SK-N-SH (cell line): ENCODE results near the gene NME9. TPM values are rescaled to one million over a fixed set of nuclear protein-coding genes. Genes with fewer than 3 reads are reported as not detected.

ENCODE experiments used
- CTCF ChIA-PET: fragments of 300-600, 350-600 bp; formaldehyde crosslinking; extraction: SDS; loops from one replicate; lab custom pipeline; 2021; lab: Yijun Ruan, JAX
- POLR2A ChIA-PET: fragments of 350-600 bp; sonication (Branson Sonifier 250); formaldehyde crosslinking; extraction: SDS; loops from one replicate; lab custom pipeline; 2020; ENCODE audit warnings: antibody characterized with exemption, inconsistent platforms; lab: Yijun Ruan, JAX
- DNase-seq: peaks from one replicate; pipeline ENCODE4 v3.0.0; 2012
- H2AFZ ChIP-seq: fragments of 200-600 bp; sonication (generic); 2 replicates; pipeline ENCODE4 v1.8.1; 2016; ENCODE audit warnings: antibody characterized with exemption, mild to moderate bottlenecking, low read depth
- H3F3A ChIP-seq: fragments of 200-600 bp; sonication (generic); replicated peaks from 2 replicates; pipeline ENCODE3; 2016; ENCODE audit warnings: antibody characterized with exemption, mild to moderate bottlenecking; ENCODE audit not compliant: insufficient read depth
- H3K27ac ChIP-seq, 2 experiments: fragments of 200-500 bp in 1 of 2; fragments of 200-600 bp in 1 of 2; sonication (Bioruptor generic) in 1 of 2; sonication (generic), shearing (Covaris generic) in 1 of 2; 2 replicates each; pipeline versions ENCODE4 v1.5.1 to v1.6.1; 2014 to 2016; ENCODE audit warnings: low read depth in 2 of 2, inconsistent platforms in 1 of 2, low read length in 1 of 2, mild to moderate bottlenecking in 1 of 2, mixed read lengths in 1 of 2
- H3K27me3 ChIP-seq: fragments of 200-600 bp; sonication (generic), shearing (Covaris generic); 2 replicates; pipeline ENCODE4 v1.6.1; 2016; ENCODE audit warnings: mixed run types; ENCODE audit not compliant: insufficient read depth
- H3K36me3 ChIP-seq, 2 experiments: fragments of 200-500 bp in 1 of 2; fragments of 200-600 bp in 1 of 2; sonication (Bioruptor generic) in 1 of 2; sonication (generic) in 1 of 2; replicated peaks in 1 of 2; 2 replicates each; pipeline versions ENCODE3 to v1.5.1; 2014 to 2016; ENCODE audit warnings: low read length in 1 of 2, mild to moderate bottlenecking in 1 of 2; ENCODE audit not compliant: insufficient read depth in 2 of 2, control insufficient read depth in 1 of 2
- H3K4me1 ChIP-seq, 2 experiments: fragments of 200-500 bp in 1 of 2; fragments of 200-600 bp in 1 of 2; sonication (Bioruptor generic) in 1 of 2; sonication (generic), shearing (Covaris generic) in 1 of 2; 2 replicates each; pipeline versions ENCODE4 v1.5.1 to v1.6.1; 2014 to 2016; ENCODE audit warnings: low read depth in 1 of 2, low read length in 1 of 2, mixed run types in 1 of 2; ENCODE audit not compliant: insufficient read depth in 2 of 2, control insufficient read depth in 1 of 2
- H3K4me2 ChIP-seq: fragments of 200-600 bp; sonication (generic), shearing (Covaris generic); 2 replicates; pipeline ENCODE4 v1.6.1; 2017; ENCODE audit warnings: mixed run types
- H3K4me3 ChIP-seq, 2 experiments: fragments of 200-500 bp in 1 of 2; fragments of 200-600 bp in 1 of 2; sonication (Bioruptor generic) in 1 of 2; sonication (generic), shearing (Covaris generic) in 1 of 2; 2 replicates each; pipeline versions ENCODE4 v1.5.1 to v1.8.1; 2014 to 2016; ENCODE audit warnings: low read depth in 2 of 2, inconsistent platforms in 1 of 2, low read length in 1 of 2, mild to moderate bottlenecking in 1 of 2, mixed read lengths in 1 of 2, moderate library complexity in 1 of 2
- H3K79me2 ChIP-seq: fragments of 200-600 bp; sonication (generic); 2 replicates; pipeline ENCODE4 v1.8.1; 2017; ENCODE audit warnings: mild to moderate bottlenecking; ENCODE audit not compliant: insufficient read depth
- H3K9ac ChIP-seq: fragments of 200-600 bp; sonication (generic); 2 replicates; pipeline ENCODE4 v1.6.1; 2017; ENCODE audit warnings: mixed run types
- H3K9me2 ChIP-seq: fragments of 200-600 bp; sonication (generic); 2 replicates; pipeline ENCODE4 v1.6.1; 2017; ENCODE audit warnings: mixed run types
- H3K9me3 ChIP-seq: fragments of 200-600 bp; sonication (generic); 2 replicates; pipeline ENCODE4 v1.6.1; 2017; ENCODE audit warnings: mixed run types, mild to moderate bottlenecking, moderate library complexity
- H4K20me1 ChIP-seq: fragments of 200-600 bp; sonication (generic); 2 replicates; pipeline ENCODE4 v1.6.1; 2017; ENCODE audit warnings: mild to moderate bottlenecking, mixed run types; ENCODE audit not compliant: insufficient read depth
- ELF1 ChIP-seq: IDR thresholded peaks from 2 replicates; pipeline ENCODE4 v1.4.0; 2012
- EZH2phosphoT487 ChIP-seq: fragments of 200-600 bp; sonication (generic); IDR thresholded peaks from 2 replicates; pipeline ENCODE4 v1.6.1; 2017; ENCODE audit warnings: low read depth, mixed run types, mild to moderate bottlenecking, antibody characterized with exemption, moderate library complexity, borderline replicate concordance
- FOXJ3 ChIP-seq: sonication (generic); formaldehyde crosslinking; IDR thresholded peaks from 2 replicates; pipeline ENCODE4 v1.5.1; 2020; ENCODE audit warnings: mild to moderate bottlenecking, missing genetic modification reagents
- GABPA ChIP-seq: IDR thresholded peaks from 2 replicates; pipeline ENCODE4 v1.4.0; 2012; ENCODE audit warnings: low read depth, mild to moderate bottlenecking
- GATA2 ChIP-seq: sonication (generic); formaldehyde crosslinking; IDR thresholded peaks from 2 replicates; pipeline ENCODE4 v1.5.0; 2020; ENCODE audit warnings: mild to moderate bottlenecking, missing genetic modification reagents
- JUND ChIP-seq: IDR thresholded peaks from 2 replicates; pipeline ENCODE4 v1.4.0; 2012
- MXI1 ChIP-seq: IDR thresholded peaks from 2 replicates; pipeline ENCODE4 v1.6.1; 2012; ENCODE audit warnings: mild to moderate bottlenecking, low read depth, low read length, improper control_type of control experiment
- NFIC ChIP-seq: IDR thresholded peaks from 2 replicates; pipeline ENCODE4 v1.4.0; 2012; ENCODE audit warnings: borderline replicate concordance
- POLR2AphosphoS5 ChIP-seq: IDR thresholded peaks from 2 replicates; pipeline ENCODE4 v1.6.1; 2012; ENCODE audit warnings: low read depth, low read length
- RAD21 ChIP-seq: IDR thresholded peaks from 2 replicates; pipeline ENCODE4 v1.6.1; 2012; ENCODE audit warnings: mild to moderate bottlenecking, low read length
- RFX5 ChIP-seq: IDR thresholded peaks from 2 replicates; pipeline ENCODE4 v1.6.1; 2012; ENCODE audit warnings: mild to moderate bottlenecking, improper control_type of control experiment, low read length
- SIN3A ChIP-seq: IDR thresholded peaks from 2 replicates; pipeline ENCODE4 v1.6.1; 2012; ENCODE audit warnings: low read depth, mild to moderate bottlenecking, low read length, moderate library complexity, borderline replicate concordance
- SMC3 ChIP-seq: IDR thresholded peaks from 2 replicates; pipeline ENCODE4 v1.6.1; 2012; ENCODE audit warnings: low read depth, low read length, improper control_type of control experiment
- WGBS: methylation state at CpG from one replicate; pipeline ENCODE4 v1.1.6; 2017; ENCODE audit warnings: low lambda C conversion rate; 5-methylcytosine and 5-hydroxymethylcytosine counted together
- polyA plus RNA-seq, 3 experiments: library from polyadenylated mRNA; depleted of rRNA; stranded (reverse); fragments of >200 nt; gene quantifications; 2 replicates each; pipeline ENCODE4 v1.2.3, GENCODE V29; 2012
- TF ChIP-seq, protein P1 (sequence below): fragments of 150-350 bp; IDR thresholded peaks from 2 replicates; pipeline ENCODE4 v1.6.1; 2017; ENCODE audit warnings: antibody characterized with exemption, low read length, low read depth, borderline replicate concordance
- TF ChIP-seq, protein P2 (sequence below): IDR thresholded peaks from 2 replicates; pipeline ENCODE4; 2012
- TF ChIP-seq, protein P3 (sequence below): fragments of 200-600 bp; sonication (generic); IDR thresholded peaks from 2 replicates; pipeline ENCODE4 v1.6.1; 2017; ENCODE audit warnings: antibody characterized with exemption, mild to moderate bottlenecking, moderate library complexity
- TF ChIP-seq, protein P4 (sequence below): IDR thresholded peaks from 2 replicates; pipeline ENCODE4 v1.4.0; 2012; ENCODE audit warnings: low read depth
- TF ChIP-seq, protein P5 (sequence below): fragments of 150-350 bp; IDR thresholded peaks from 2 replicates; pipeline ENCODE4 v1.6.1; 2016; ENCODE audit warnings: mild to moderate bottlenecking, low read depth, low read length

The NME9 gene
- polyA plus RNA-seq, 1 of the 3 experiments (the other 2 are of a cell fraction): 0.43 TPM

DNA sequence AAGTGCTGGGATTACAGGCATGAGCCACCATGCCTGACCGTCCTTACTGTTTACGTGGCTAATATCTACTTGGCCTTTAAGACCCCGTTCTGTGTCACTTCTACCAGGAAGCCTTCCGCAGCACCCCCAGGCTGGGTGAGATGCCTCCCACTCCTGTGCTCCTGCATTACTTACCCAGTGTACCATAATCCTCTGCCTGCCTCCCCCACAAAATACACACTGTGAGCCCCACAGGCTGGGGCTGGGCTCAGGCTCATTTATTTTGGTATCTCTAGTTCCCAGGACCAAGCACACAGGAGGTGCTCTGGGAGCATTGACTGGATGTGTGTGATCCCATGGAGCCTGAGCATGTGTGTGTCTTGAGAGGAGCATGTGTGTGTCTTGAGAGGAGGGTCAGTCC, 33.7 kb upstream of the NME9 start (continued):
- TF ChIP-seq MXI1: no peak
- no peak for TF ChIP-seq SIN3A
- TF ChIP-seq SMC3: no peak

DNA sequence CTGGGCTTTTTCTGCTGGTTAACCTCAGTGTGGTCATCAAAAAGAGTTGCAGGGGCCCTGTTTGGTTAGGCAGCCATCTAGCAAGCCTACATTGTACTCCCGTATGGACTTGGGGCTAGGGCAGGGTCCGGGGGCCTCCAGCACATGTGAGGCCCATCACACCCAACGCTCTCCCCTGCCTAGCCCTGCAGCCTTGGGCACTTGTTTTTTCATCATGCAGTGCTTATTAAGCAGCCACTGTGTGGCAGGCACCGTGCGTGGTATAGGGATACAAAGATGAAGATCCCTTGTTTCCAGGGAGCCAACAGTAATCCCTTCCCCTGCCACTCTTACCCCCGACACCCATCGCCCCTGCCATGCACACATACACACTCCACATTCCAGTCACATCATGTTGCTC, 32.9 kb upstream of the NME9 start:
- no peaks in the 10 kb centered on the region for H3K36me3 ChIP-seq
- H3K9me3 ChIP-seq: no peaks in the 10 kb centered on the region
- H3K4me3 ChIP-seq: no peak overlapping the region
- no peaks in the 10 kb centered on the region for H4K20me1 ChIP-seq
- 88% methylated on average over 6 of the region's 7 CpGs for WGBS
- H3K79me2 ChIP-seq: no peaks in the 10 kb centered on the region
- DNase-seq: no peak
- CTCF ChIA-PET: no interaction called here
- no peaks in the 10 kb centered on the region; a peak in 1 of 4 replicates for H3K4me1 ChIP-seq
- no peak overlapping the region for H3K4me2 ChIP-seq
- POLR2A ChIA-PET: no interaction called here
- no peak overlapping the region for H2AFZ ChIP-seq
- H3K9me2 ChIP-seq: no peaks in the 10 kb centered on the region
- H3K27me3 ChIP-seq: no peaks in the 10 kb centered on the region
- H3F3A ChIP-seq: no peaks in the 10 kb centered on the region
- H3K9ac ChIP-seq: no peak overlapping the region
- TF ChIP-seq ELF1 (no peak), JUND (no peak), FOXJ3 (CRISPR knock-in tag) (no peak), RFX5 (no peak), RAD21 (no peak)
- TF ChIP-seq, protein P1, sequence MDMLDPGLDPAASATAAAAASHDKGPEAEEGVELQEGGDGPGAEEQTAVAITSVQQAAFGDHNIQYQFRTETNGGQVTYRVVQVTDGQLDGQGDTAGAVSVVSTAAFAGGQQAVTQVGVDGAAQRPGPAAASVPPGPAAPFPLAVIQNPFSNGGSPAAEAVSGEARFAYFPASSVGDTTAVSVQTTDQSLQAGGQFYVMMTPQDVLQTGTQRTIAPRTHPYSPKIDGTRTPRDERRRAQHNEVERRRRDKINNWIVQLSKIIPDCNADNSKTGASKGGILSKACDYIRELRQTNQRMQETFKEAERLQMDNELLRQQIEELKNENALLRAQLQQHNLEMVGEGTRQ: no peak
- TF ChIP-seq, all 33 proteins: peak for 0
- H3K27ac ChIP-seq: no peak overlapping the region

DNA sequence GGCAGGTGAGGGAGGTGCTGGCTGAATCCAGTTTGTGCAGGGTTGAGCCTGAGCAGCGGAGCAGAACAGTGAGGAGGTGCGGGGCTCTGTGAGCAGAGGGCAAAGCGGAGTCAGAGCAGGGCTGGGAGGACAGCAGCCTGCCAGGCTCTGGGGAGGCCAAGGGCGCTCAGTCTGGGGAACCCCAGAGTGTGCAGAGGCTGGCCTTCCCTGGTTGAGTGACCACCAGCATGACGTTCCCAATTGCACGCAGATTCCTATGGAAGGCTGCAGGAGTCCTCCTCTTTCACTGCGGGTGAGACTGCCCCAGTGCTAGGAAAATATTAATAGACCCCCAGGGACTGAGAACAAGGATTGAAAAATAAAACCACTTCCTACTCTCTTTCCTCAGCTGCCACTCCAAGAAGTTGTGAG, 31.9 kb upstream of the NME9 start:
- TF ChIP-seq SIN3A (no peak), GABPA (no peak), MXI1 (no peak), NFIC (no peak), GATA2 (CRISPR knock-in tag) (no peak), POLR2AphosphoS5 (no peak), EZH2phosphoT487 (no peak)
- TF ChIP-seq, protein P2, sequence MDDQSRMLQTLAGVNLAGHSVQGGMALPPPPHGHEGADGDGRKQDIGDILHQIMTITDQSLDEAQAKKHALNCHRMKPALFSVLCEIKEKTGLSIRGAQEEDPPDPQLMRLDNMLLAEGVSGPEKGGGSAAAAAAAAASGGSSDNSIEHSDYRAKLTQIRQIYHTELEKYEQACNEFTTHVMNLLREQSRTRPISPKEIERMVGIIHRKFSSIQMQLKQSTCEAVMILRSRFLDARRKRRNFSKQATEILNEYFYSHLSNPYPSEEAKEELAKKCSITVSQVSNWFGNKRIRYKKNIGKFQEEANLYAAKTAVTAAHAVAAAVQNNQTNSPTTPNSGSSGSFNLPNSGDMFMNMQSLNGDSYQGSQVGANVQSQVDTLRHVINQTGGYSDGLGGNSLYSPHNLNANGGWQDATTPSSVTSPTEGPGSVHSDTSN: no peak
- TF ChIP-seq, protein P3, sequence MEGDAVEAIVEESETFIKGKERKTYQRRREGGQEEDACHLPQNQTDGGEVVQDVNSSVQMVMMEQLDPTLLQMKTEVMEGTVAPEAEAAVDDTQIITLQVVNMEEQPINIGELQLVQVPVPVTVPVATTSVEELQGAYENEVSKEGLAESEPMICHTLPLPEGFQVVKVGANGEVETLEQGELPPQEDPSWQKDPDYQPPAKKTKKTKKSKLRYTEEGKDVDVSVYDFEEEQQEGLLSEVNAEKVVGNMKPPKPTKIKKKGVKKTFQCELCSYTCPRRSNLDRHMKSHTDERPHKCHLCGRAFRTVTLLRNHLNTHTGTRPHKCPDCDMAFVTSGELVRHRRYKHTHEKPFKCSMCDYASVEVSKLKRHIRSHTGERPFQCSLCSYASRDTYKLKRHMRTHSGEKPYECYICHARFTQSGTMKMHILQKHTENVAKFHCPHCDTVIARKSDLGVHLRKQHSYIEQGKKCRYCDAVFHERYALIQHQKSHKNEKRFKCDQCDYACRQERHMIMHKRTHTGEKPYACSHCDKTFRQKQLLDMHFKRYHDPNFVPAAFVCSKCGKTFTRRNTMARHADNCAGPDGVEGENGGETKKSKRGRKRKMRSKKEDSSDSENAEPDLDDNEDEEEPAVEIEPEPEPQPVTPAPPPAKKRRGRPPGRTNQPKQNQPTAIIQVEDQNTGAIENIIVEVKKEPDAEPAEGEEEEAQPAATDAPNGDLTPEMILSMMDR: no peak
- TF ChIP-seq, protein P4, sequence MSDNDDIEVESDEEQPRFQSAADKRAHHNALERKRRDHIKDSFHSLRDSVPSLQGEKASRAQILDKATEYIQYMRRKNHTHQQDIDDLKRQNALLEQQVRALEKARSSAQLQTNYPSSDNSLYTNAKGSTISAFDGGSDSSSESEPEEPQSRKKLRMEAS: no peak
- TF ChIP-seq, protein P5, sequence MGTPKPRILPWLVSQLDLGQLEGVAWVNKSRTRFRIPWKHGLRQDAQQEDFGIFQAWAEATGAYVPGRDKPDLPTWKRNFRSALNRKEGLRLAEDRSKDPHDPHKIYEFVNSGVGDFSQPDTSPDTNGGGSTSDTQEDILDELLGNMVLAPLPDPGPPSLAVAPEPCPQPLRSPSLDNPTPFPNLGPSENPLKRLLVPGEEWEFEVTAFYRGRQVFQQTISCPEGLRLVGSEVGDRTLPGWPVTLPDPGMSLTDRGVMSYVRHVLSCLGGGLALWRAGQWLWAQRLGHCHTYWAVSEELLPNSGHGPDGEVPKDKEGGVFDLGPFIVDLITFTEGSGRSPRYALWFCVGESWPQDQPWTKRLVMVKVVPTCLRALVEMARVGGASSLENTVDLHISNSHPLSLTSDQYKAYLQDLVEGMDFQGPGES: no peak
- Histone ChIP-seq H3K79me2 (0 out of 2 replicates have a peak, but pooled peaks cover 3% of the 10 kb centered on the region), H3K4me2 (no peak overlapping the region), H3K27ac (no peak overlapping the region), H3F3A (no peaks in the 10 kb centered on the region), H3K9me2 (no peaks in the 10 kb centered on the region), H3K4me3 (no peak overlapping the region), H3K9me3 (no peaks in the 10 kb centered on the region), H3K36me3 (no peaks in the 10 kb centered on the region), H3K27me3 (no peaks in the 10 kb centered on the region), H4K20me1 (no peaks in the 10 kb centered on the region), H2AFZ (no peak overlapping the region), H3K4me1 (no peaks in the 10 kb centered on the region; a peak in 1 of 4 replicates), H3K9ac (no peak overlapping the region)
- ChIA-PET CTCF (interaction anchor here (1.4 to 1.9 kb wide), 2 partner anchors 10 to 22 kb away, joined by 4 to 7 read pairs; no protein-coding TSS in a partner anchor), POLR2A (no interaction called here)
- DNase-seq: no peak
- 99% methylated on average over 7 of the region's 7 CpGs for WGBS
